GM12878 (cell line): ENCODE measurements around the gene PTPRN2. TPM values are rescaled to one million over a fixed set of nuclear protein-coding genes. Genes with fewer than 3 reads are reported as not detected.

Experiments used
- ATAC-seq: fragments of 200-7000 bp; cut with Tn5 transposase; 3 replicates; pipeline ENCODE4 v1.9.1; 2020; ENCODE audit warnings: mild to moderate bottlenecking, moderate library complexity
- BruUV-seq: library from RNA; stranded (reverse); fragments of 400-500 nt; replicated peaks from 2 replicates; lab custom pipeline; 2021; lab: Mats Ljungman, UMichigan
- CTCF ChIA-PET: fragments of 300-600 bp; sonication (Branson Sonifier 250); formaldehyde crosslinking; extraction: SDS; loops from one replicate; lab custom pipeline; 2021; ENCODE audit warnings: inconsistent platforms; lab: Yijun Ruan, JAX
- POLR2A ChIA-PET: fragments of 350-600 bp; formaldehyde crosslinking; extraction: SDS; loops from one replicate; lab custom pipeline; 2021; ENCODE audit warnings: inconsistent platforms; lab: Charles Lee
- RAD21 ChIA-PET: fragments of 300-600 bp; sonication (Branson Sonifier 250); formaldehyde crosslinking; loops from one replicate; lab custom pipeline; 2023; ENCODE audit warnings: antibody characterized with exemption; ENCODE audit not compliant: unreplicated experiment; lab: Charles Lee
- SMC1A ChIA-PET: fragments of 300-600 bp; sonication (Branson Sonifier 250); formaldehyde crosslinking; loops from one replicate; lab custom pipeline; 2023; ENCODE audit not compliant: unreplicated experiment, uncharacterized antibody; lab: Charles Lee
- DNase-seq: peaks from one replicate; pipeline ENCODE4 v3.0.0-alpha.2; 2011; ENCODE audit warnings: low read depth, low spot score
- FAIRE-seq: peaks from 3 replicates; lab custom pipeline; 2011; peaks lifted over from hg19 to GRCh38; lab: Jason Lieb, UNC
- H2AFZ ChIP-seq: 2 replicates; pipeline ENCODE4 v1.6.0; 2011; ENCODE audit warnings: low read depth, low read length, control low read depth; ENCODE audit not compliant: control insufficient read depth
- H3K27ac ChIP-seq: 2 replicates; pipeline ENCODE4 v1.5.1; 2011; ENCODE audit warnings: control low read depth; ENCODE audit not compliant: control insufficient read depth, insufficient read depth
- H3K27me3 ChIP-seq, 2 experiments: replicated peaks in 1 of 2; 2 replicates each; pipeline versions ENCODE4 v1.6.0 to v1.6.1; 2011; ENCODE audit warnings: low read length in 1 of 2; ENCODE audit not compliant: control insufficient read depth in 2 of 2, insufficient read depth in 2 of 2
- H3K36me3 ChIP-seq, 2 experiments: 2 replicates each; pipeline ENCODE4 v1.5.1; 2011; ENCODE audit warnings: low read length in 1 of 2; ENCODE audit not compliant: control insufficient read depth in 2 of 2, insufficient read depth in 2 of 2
- H3K4me1 ChIP-seq: 2 replicates; pipeline ENCODE4 v1.6.1; 2011; ENCODE audit warnings: mild to moderate bottlenecking, low read length, moderate library complexity, mixed read lengths; ENCODE audit not compliant: control insufficient read depth, insufficient read depth
- H3K4me2 ChIP-seq: 2 replicates; pipeline ENCODE4 v1.6.0; 2011; ENCODE audit warnings: control low read depth; ENCODE audit not compliant: control insufficient read depth, insufficient read depth
- H3K4me3 ChIP-seq: fragments of 200-600 bp; sonication (generic); 2 replicates; pipeline ENCODE4 v1.5.1; 2016
- H3K79me2 ChIP-seq: 2 replicates; pipeline ENCODE4 v1.6.0; 2011; ENCODE audit warnings: low read length; ENCODE audit not compliant: control insufficient read depth, insufficient read depth
- H3K9ac ChIP-seq: 2 replicates; pipeline ENCODE4 v1.8.0; 2011; ENCODE audit warnings: low read length, control low read depth, mixed read lengths; ENCODE audit not compliant: control insufficient read depth, insufficient read depth
- H3K9me3 ChIP-seq: replicated peaks from 3 replicates; pipeline ENCODE4 v1.5.1; 2011; ENCODE audit warnings: mild to moderate bottlenecking, low read length; ENCODE audit not compliant: control insufficient read depth, insufficient read depth
- H4K20me1 ChIP-seq: 2 replicates; pipeline ENCODE4 v1.6.0; 2011; ENCODE audit not compliant: control insufficient read depth, insufficient read depth
- BCL11A ChIP-seq: IDR thresholded peaks from 2 replicates; pipeline ENCODE4 v1.6.1; 2011; ENCODE audit warnings: low read depth, low read length
- BHLHE40 ChIP-seq, 2 experiments: fragments of 450-650 bp in 1 of 2; IDR thresholded peaks; 2 replicates each; pipeline ENCODE4 v1.6.1; 2011 to 2017; ENCODE audit warnings: low read depth in 2 of 2, borderline replicate concordance in 1 of 2, improper control_type of control experiment in 1 of 2, low read length in 1 of 2, mild to moderate bottlenecking in 1 of 2
- CHD1 ChIP-seq: IDR thresholded peaks from 2 replicates; pipeline ENCODE4 v1.6.1; 2012; ENCODE audit warnings: low read depth, low read length, improper control_type of control experiment
- CHD4 ChIP-seq: fragments of 200-600 bp; sonication (generic); IDR thresholded peaks from 2 replicates; pipeline ENCODE4 v1.6.1; 2016; ENCODE audit warnings: mild to moderate bottlenecking
- DPF2 ChIP-seq: fragments of 450-650 bp; IDR thresholded peaks from 2 replicates; pipeline ENCODE4 v1.6.1; 2017; ENCODE audit warnings: mild to moderate bottlenecking
- ESRRA ChIP-seq: IDR thresholded peaks from 2 replicates; pipeline ENCODE4 v1.6.1; 2012; ENCODE audit warnings: mild to moderate bottlenecking, low read length, improper control_type of control experiment
- MYC ChIP-seq: IDR thresholded peaks from 2 replicates; pipeline ENCODE4 v1.6.1; 2011; ENCODE audit warnings: mild to moderate bottlenecking, low read length, moderate library complexity, inconsistent platforms; ENCODE audit not compliant: insufficient read depth, insufficient replicate concordance, insufficient read length, severe bottlenecking
- NBN ChIP-seq: fragments of 450-650 bp; IDR thresholded peaks from 2 replicates; pipeline ENCODE4 v1.6.1; 2016
- NR2F1 ChIP-seq: fragments of 450-650 bp; conservative IDR thresholded peaks from 2 replicates; pipeline ENCODE4 v1.6.1; 2017; ENCODE audit warnings: mild to moderate bottlenecking
- PML ChIP-seq: IDR thresholded peaks from 2 replicates; pipeline ENCODE4 v1.6.1; 2012; ENCODE audit warnings: low read length, inconsistent platforms
- POLR2AphosphoS5 ChIP-seq: IDR thresholded peaks from 2 replicates; pipeline ENCODE4 v1.6.1; 2011; ENCODE audit warnings: mild to moderate bottlenecking, low read length, inconsistent platforms
- RBBP5 ChIP-seq: fragments of 200-600 bp; sonication (generic); conservative IDR thresholded peaks from 2 replicates; pipeline ENCODE4 v1.6.1; 2016
- WRNIP1 ChIP-seq: IDR thresholded peaks from 2 replicates; pipeline ENCODE4 v1.6.1; 2011; ENCODE audit warnings: low read depth, low read length, improper control_type of control experiment, borderline replicate concordance
- ZNF622 ChIP-seq: fragments of 450-650 bp; IDR thresholded peaks from 2 replicates; pipeline ENCODE4 v1.6.1; 2017; ENCODE audit warnings: mild to moderate bottlenecking, inconsistent platforms
- WGBS: methylation state at CpG from one replicate; pipeline ENCODE4 v1.1.6; 2016; ENCODE audit warnings: low lambda C conversion rate; ENCODE audit not compliant: insufficient replicate concordance, insufficient coverage; ENCODE audit errors: missing lambda C conversion rate; 5-methylcytosine and 5-hydroxymethylcytosine counted together
- in situ Hi-C: fragments of 300-500 bp; cut with MboI; formaldehyde crosslinking; loops from 9 replicates; pipeline ENCODE4 v1.14.3; 2018; ENCODE audit warnings: mixed read lengths
- intact Hi-C: fragments of 100-400 bp; cut with micrococcal nuclease; formaldehyde crosslinking; loops from one replicate; pipeline ENCODE4 v1.14.2; 2022; ENCODE audit not compliant: unreplicated experiment
- polyA plus RNA-seq, 11 experiments: library from polyadenylated mRNA; depleted of rRNA in 4 of 11; unstranded in 6 of 11; stranded (reverse) in 5 of 11; fragments of >200 nt; fragmentation: Nextera tagmentation in 4 of 11; fragmentation: Illumina TruSeq in 1 of 11; extraction: Ambion mirVana in 4 of 11; extraction: Trizol in 1 of 11; gene quantifications; 1 replicate in 1 of 11; 2 replicates in 10 of 11; pipeline versions ENCODE4 v1.2.1 to v1.2.3, GENCODE V29; 2011 to 2016; ENCODE audit warnings: inconsistent platforms in 2 of 11, missing spikeins in 2 of 11, low read depth in 1 of 11
- total RNA-seq, 4 experiments: library from RNA; depleted of rRNA in 3 of 4; stranded (reverse); fragments of >200 nt in 3 of 4; fragmentation: Illumina TruSeq in 1 of 4; extraction: Trizol in 1 of 4; gene quantifications; 2 replicates each; pipeline versions ENCODE4 v1.2.1 to v1.2.3, GENCODE V29; 2013 to 2021
- TF ChIP-seq, protein P1 (sequence below): IDR thresholded peaks from 2 replicates; pipeline ENCODE4 v1.6.1; 2012; ENCODE audit warnings: low read depth, low read length, improper control_type of control experiment
- TF ChIP-seq, protein P2 (sequence below): fragments of 450-650 bp; IDR thresholded peaks from 2 replicates; pipeline ENCODE4 v1.6.1; 2017; ENCODE audit warnings: low read depth, mild to moderate bottlenecking, moderate library complexity
- TF ChIP-seq, protein P3 (sequence below): fragments of 450-650 bp; formaldehyde crosslinking; IDR thresholded peaks from 2 replicates; pipeline ENCODE4 v1.4.0; 2020; ENCODE audit warnings: mild to moderate bottlenecking, moderate library complexity
- TF ChIP-seq, protein P4 (sequence below): fragments of 450-650 bp; IDR thresholded peaks from 2 replicates; pipeline ENCODE4 v1.6.1; 2017; ENCODE audit warnings: borderline replicate concordance

Gene PTPRN2
- total and polyA plus RNA-seq, 10 of the 15 experiments (the other 5 are each of a cell fraction or from before 2014, with no cell fraction given), result 5.4 TPM; not detected in 9

DNA sequence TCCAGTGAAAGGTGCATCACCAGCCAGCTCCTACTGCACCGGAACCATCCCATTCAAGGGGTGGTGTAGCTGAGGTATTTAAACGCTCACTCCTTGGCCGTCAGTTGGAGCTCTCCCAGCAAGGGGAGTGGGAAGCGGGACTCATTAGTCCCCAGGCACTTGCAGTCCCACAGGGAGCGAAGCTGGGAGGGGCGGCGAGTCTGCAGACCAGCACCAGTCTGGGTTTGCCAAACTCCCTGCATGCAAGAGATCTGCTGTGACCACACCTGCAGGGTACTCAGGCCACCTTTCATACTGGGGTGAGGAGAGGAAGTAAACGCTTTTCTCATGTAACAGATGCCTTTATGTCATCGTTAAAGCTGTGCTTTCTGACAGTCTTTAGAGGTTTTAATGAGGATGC, 187.9 kb downstream of the PTPRN2 start:
- ChIA-PET RAD21 (no interaction called here), CTCF (no interaction called here), POLR2A (no interaction called here), SMC1A (interaction anchor here (0.6 kb wide), 1 partner anchor 594 kb away, joined by 3 read pairs; no protein-coding TSS in a partner anchor)
- peaks cover 2% of the 10 kb centered on the region; the same call in 1 of the 3 replicates for H3K9me3 ChIP-seq
- H3K36me3 ChIP-seq, result no peaks in the 10 kb centered on the region
- H3K4me2 ChIP-seq, result no peak overlapping the region
- H3K4me3 ChIP-seq, result no peak overlapping the region
- no peak overlapping the region for H3K27ac ChIP-seq
- no peaks in the 10 kb centered on the region for H3K27me3 ChIP-seq
- 45% methylated on average over 9 of the region's 9 CpGs for WGBS
- no peak for DNase-seq
- TF ChIP-seq, protein P1, sequence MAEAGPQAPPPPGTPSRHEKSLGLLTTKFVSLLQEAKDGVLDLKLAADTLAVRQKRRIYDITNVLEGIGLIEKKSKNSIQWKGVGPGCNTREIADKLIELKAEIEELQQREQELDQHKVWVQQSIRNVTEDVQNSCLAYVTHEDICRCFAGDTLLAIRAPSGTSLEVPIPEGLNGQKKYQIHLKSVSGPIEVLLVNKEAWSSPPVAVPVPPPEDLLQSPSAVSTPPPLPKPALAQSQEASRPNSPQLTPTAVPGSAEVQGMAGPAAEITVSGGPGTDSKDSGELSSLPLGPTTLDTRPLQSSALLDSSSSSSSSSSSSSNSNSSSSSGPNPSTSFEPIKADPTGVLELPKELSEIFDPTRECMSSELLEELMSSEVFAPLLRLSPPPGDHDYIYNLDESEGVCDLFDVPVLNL, result no peak
- TF ChIP-seq, protein P2, sequence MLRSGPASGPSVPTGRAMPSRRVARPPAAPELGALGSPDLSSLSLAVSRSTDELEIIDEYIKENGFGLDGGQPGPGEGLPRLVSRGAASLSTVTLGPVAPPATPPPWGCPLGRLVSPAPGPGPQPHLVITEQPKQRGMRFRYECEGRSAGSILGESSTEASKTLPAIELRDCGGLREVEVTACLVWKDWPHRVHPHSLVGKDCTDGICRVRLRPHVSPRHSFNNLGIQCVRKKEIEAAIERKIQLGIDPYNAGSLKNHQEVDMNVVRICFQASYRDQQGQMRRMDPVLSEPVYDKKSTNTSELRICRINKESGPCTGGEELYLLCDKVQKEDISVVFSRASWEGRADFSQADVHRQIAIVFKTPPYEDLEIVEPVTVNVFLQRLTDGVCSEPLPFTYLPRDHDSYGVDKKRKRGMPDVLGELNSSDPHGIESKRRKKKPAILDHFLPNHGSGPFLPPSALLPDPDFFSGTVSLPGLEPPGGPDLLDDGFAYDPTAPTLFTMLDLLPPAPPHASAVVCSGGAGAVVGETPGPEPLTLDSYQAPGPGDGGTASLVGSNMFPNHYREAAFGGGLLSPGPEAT, result no peak
- TF ChIP-seq RBBP5 (no peak), NBN (no peak), PML (no peak), BHLHE40 (IDR thresholded peaks at IDR 0.05; ENCODE audit: borderline replicate concordance in 1 of 2, low read depth in 2 of 2, low read length in 1 of 2) (no peak), CHD4 (no peak), POLR2AphosphoS5 (no peak), WRNIP1 (no peak), MYC (no peak), ZNF622 (no peak), CHD1 (no peak), NR2F1 (no peak), ESRRA (no peak), BCL11A (no peak), DPF2 (no peak)
- TF ChIP-seq, protein P3, sequence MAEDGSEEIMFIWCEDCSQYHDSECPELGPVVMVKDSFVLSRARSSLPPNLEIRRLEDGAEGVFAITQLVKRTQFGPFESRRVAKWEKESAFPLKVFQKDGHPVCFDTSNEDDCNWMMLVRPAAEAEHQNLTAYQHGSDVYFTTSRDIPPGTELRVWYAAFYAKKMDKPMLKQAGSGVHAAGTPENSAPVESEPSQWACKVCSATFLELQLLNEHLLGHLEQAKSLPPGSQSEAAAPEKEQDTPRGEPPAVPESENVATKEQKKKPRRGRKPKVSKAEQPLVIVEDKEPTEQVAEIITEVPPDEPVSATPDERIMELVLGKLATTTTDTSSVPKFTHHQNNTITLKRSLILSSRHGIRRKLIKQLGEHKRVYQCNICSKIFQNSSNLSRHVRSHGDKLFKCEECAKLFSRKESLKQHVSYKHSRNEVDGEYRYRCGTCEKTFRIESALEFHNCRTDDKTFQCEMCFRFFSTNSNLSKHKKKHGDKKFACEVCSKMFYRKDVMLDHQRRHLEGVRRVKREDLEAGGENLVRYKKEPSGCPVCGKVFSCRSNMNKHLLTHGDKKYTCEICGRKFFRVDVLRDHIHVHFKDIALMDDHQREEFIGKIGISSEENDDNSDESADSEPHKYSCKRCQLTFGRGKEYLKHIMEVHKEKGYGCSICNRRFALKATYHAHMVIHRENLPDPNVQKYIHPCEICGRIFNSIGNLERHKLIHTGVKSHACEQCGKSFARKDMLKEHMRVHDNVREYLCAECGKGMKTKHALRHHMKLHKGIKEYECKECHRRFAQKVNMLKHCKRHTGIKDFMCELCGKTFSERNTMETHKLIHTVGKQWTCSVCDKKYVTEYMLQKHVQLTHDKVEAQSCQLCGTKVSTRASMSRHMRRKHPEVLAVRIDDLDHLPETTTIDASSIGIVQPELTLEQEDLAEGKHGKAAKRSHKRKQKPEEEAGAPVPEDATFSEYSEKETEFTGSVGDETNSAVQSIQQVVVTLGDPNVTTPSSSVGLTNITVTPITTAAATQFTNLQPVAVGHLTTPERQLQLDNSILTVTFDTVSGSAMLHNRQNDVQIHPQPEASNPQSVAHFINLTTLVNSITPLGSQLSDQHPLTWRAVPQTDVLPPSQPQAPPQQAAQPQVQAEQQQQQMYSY, result no peak
- TF ChIP-seq, protein P4, sequence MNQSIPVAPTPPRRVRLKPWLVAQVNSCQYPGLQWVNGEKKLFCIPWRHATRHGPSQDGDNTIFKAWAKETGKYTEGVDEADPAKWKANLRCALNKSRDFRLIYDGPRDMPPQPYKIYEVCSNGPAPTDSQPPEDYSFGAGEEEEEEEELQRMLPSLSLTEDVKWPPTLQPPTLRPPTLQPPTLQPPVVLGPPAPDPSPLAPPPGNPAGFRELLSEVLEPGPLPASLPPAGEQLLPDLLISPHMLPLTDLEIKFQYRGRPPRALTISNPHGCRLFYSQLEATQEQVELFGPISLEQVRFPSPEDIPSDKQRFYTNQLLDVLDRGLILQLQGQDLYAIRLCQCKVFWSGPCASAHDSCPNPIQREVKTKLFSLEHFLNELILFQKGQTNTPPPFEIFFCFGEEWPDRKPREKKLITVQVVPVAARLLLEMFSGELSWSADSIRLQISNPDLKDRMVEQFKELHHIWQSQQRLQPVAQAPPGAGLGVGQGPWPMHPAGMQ, result no peak
- no peaks in the 10 kb centered on the region for H3K79me2 ChIP-seq
- no TSS peak for BruUV-seq
- no peak for FAIRE-seq
- H4K20me1 ChIP-seq, result no peaks in the 10 kb centered on the region
- intact Hi-C loops, result no loop called here
- in situ Hi-C loops, result no loop called here
- no peaks in the 10 kb centered on the region for H3K4me1 ChIP-seq
- no peak for ATAC-seq
- H2AFZ ChIP-seq, result no peak overlapping the region
- H3K9ac ChIP-seq, result no peak overlapping the region
